GM13977 (cell line): Measurements from ENCODE around the gene BOLA2B.
A peak's percentile ranks its signal among the peaks of the same experiment; 100 is the strongest.

Source experiments
- DNase-seq: peaks from one replicate; pipeline ENCODE4 v3.0.0; 2012; ENCODE audit warnings: low spot score
- CTCF ChIP-seq: IDR thresholded peaks from 2 replicates; pipeline ENCODE4 v1.5.1; 2012; ENCODE audit warnings: mild to moderate bottlenecking, control low read depth; ENCODE audit not compliant: insufficient read depth; ENCODE audit errors: extremely low read depth, missing control alignments
- in situ Hi-C: fragments of 300-500 bp; cut with MboI; formaldehyde crosslinking; loops from one replicate; pipeline ENCODE4 v1.12.0; 2022; ENCODE audit warnings: low sequenced_read_pairs, low pct_unique_long_range_greater_than_20kb, mixed read lengths, inconsistent platforms; ENCODE audit not compliant: unreplicated experiment

The BOLA2B gene

DNA sequence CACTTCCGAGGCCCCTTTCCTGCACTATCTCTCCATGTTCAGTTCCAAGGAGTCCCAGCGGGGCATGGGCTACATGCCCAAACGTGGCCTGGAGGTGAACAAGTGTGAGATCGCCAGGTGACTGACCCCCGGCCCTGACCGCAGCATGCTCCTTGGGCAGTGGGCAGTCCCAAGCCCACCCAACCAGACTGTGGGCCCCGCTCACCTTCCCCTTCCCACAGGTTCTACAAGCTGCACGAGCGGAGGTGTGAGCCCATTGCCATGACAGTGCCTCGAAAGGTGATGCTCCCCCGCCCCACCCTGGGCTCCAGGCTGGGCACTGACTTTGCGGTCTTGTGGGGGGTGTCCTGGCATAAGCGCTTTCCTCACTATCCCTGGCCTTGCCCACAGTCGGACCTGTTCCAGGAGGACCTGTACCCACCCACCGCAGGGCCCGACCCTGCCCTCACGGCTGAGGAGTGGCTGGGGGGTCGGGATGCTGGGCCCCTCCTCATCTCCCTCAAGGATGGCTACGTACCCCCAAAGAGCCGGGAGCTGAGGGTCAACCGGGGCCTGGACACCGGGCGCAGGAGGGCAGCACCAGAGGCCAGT, 5.4 kb downstream of the BOLA2B start:
- no peak for TF ChIP-seq CTCF
- in situ Hi-C loops, result no loop called here
- no peak for DNase-seq

- no peak for TF ChIP-seq CTCF
- DNase-seq, result no peak
- in situ Hi-C loops, result no loop called here
Measured at GRCh38 chr16:30187556-30187865, 6.0 kb downstream of the BOLA2B start.

DNA sequence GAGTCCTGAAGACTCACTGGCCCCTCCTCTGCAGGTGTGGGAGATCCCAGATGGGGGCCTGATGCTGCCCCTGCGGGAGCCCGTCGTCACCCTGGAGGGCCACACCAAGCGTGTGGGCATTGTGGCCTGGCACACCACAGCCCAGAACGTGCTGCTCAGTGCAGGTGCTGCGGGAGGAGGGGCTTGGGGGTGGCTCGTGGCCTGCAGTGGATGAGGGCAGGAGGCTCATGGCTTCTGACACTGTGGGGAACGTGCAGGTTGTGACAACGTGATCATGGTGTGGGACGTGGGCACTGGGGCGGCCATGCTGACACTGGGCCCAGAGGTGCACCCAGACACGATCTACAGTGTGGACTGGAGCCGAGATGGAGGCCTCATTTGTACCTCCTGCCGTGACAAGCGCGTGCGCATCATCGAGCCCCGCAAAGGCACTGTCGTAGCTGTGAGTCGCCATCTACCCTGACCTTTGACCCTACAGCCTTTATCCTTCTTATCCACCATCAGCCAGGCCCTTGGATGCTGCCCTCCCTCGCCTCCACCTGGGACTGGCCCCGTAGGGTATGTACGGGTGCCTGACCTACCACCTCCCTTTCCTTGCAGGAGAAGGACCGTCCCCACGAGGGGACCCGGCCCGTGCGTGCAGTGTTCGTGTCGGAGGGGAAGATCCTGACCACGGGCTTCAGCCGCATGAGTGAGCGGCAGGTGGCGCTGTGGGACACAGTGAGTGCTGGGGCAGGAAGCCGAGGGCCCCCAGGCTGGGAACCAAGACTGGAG, 6.5 kb downstream of the BOLA2B start:
- in situ Hi-C loops, result no loop called here
- DNase-seq, result peak; percentile 61
- TF ChIP-seq CTCF, result peak; percentile 89

- in situ Hi-C loops, result no loop called here
- TF ChIP-seq CTCF, result no peak
- DNase-seq, result peak; percentile 12
Measured at GRCh38 chr16:30186444-30186781, 7.1 kb downstream of the BOLA2B start.

DNA sequence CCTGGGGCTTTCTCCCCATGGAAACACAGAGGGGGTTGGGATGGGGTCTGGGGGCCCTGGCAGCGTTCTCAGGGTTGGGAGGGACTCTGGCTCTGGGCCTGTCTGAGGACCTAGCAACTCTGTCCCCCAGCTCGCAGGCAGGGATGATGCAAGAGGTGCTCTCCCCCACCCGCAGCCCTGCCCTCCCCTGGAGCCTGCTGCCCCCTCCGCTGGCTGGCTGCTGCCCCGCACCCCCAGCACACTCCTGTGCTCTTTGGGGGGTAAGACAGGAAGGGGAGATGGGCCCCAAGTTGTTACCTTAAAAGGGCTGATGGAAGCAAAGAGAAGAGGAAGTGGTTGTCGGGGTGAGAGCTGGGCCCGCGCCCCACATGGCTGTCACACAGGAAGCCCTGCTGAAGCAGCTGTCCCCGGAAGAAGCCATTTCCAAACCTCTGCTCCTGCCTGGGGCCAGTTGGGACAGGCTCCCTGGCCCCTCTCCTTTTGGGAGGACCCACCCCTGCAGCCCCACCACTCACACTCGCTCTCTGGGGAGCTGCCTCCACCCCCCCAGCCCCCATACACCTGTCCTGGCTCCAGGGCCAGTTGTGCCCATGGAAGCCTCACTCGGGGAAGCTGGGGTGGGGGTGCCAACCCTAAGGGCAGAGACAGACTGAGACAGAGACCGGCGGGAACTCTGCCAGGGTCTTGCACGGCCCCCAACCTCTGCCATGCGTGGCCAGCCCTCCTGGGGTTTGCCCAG, 7.6 kb downstream of the BOLA2B start:
- no peak for TF ChIP-seq CTCF
- peak; percentile 90 for DNase-seq
- in situ Hi-C loops, result no loop called here

DNA sequence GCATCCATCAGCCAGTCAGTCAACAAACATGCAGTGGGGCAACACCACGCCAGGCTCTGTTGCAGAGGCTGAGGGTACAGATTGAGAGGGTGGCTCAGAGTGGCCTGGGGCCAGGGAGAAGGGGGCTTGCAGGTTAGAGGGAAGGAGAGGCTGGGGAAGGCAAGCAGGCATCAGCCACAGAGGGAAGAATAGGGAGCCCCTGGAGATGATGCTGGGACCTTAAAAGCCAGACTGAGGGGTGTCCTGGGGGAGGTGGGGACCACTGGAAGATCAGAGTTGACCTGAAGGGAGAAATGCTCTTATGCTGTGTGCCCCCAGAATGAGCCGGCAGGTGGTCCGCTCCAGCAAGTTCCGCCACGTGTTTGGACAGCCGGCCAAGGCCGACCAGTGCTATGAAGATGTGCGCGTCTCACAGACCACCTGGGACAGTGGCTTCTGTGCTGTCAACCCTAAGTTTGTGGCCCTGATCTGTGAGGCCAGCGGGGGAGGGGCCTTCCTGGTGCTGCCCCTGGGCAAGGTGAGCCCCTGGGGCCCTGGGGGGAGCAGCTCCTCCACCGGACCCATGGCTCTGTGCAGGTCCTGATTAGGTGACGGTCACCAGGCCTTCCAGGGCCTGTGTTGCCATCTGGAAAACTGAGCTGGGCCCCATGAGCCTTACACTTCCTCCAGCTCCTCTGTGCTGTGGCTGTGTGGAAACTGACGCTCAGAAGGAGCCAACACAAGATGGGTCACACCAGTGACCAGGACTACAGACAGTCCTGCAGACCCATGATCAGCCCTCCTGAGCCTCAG, 8.4 kb downstream of the BOLA2B start:
- no peak for TF ChIP-seq CTCF
- DNase-seq, result peak; percentile 37
- in situ Hi-C loops, result no loop called here
